ENCODE measurements around the gene S100A13. TPM values are rescaled to one million over a fixed set of nuclear protein-coding genes. Genes with fewer than 3 reads are reported as not detected.

Gene S100A13
- total RNA-seq, 2 donors from 2014 or later: 6.8 to 7.9 TPM

- no peak for ATAC-seq (replicated peaks)
- H3K27me3 Mint-ChIP-seq: no peaks in the 10 kb centered on the region
- H3K9me3 Mint-ChIP-seq: no peaks in the 10 kb centered on the region
- H3K27ac Mint-ChIP-seq: no peak overlapping the region
- peaks cover 100% of the 10 kb centered on the region for H3K36me3 Mint-ChIP-seq (ENCODE audit: low read depth)
- H3K4me1 Mint-ChIP-seq: peaks cover 24% of the 10 kb centered on the region
- no peak overlapping the region for H3K4me3 Mint-ChIP-seq
Observed at GRCh38 chr1:153639280-153639679, 12.0 kb upstream of the S100A13 start.

- peak overlapping the region; percentile 86 for H3K27ac Mint-ChIP-seq
- H3K9me3 Mint-ChIP-seq: no peaks in the 10 kb centered on the region
- no peak for ATAC-seq (replicated peaks)
- H3K4me3 Mint-ChIP-seq: peak overlapping the region; percentile 15
- H3K36me3 Mint-ChIP-seq (ENCODE audit: low read depth): peaks cover 97% of the 10 kb centered on the region
- H3K27me3 Mint-ChIP-seq: no peaks in the 10 kb centered on the region
- peaks cover 18% of the 10 kb centered on the region for H3K4me1 Mint-ChIP-seq
Observed at GRCh38 chr1:153638261-153638660, 11.0 kb upstream of the S100A13 start.

- Mint-ChIP-seq H3K27me3 (no peaks in the 10 kb centered on the region), H3K9me3 (no peaks in the 10 kb centered on the region), H3K4me3 (peak overlapping the region; percentile 95), H3K36me3 (ENCODE audit: low read depth) (peaks cover 77% of the 10 kb centered on the region), H3K4me1 (peaks cover 27% of the 10 kb centered on the region), H3K27ac (no peak overlapping the region)
- ATAC-seq (replicated peaks): no peak
Observed at GRCh38 chr1:153636312-153636711, 9.0 kb upstream of the S100A13 start.

GRCh38 chr1:153635872-153636271 lies 8.6 kb upstream of the S100A13 start:
- Mint-ChIP-seq H3K4me3 (peak overlapping the region; percentile 95), H3K36me3 (ENCODE audit: low read depth) (peaks cover 73% of the 10 kb centered on the region), H3K27ac (peak overlapping the region; percentile 95), H3K9me3 (no peaks in the 10 kb centered on the region), H3K4me1 (peaks cover 25% of the 10 kb centered on the region), H3K27me3 (no peaks in the 10 kb centered on the region)
- no peak for ATAC-seq (replicated peaks)

GRCh38 chr1:153633754-153634665 lies 6.7 kb upstream of the S100A13 start, which contains the start of gene CHTOP:
TSS of gene CHTOP (plus strand) at chr1:153634066. CDS start at chr1:153636589, 2,523 bp downstream.
- peak; percentile 89 for ATAC-seq (replicated peaks)

GRCh38 chr1:153633161-153633753 lies 6.0 kb upstream of the S100A13 start:
- H3K27ac Mint-ChIP-seq: peak overlapping the region; percentile 95
- no peak for ATAC-seq (replicated peaks)
- H3K4me3 Mint-ChIP-seq: peak overlapping the region; percentile 95
- H3K36me3 Mint-ChIP-seq (ENCODE audit: low read depth): peaks cover 47% of the 10 kb centered on the region
- no peaks in the 10 kb centered on the region for H3K27me3 Mint-ChIP-seq
- peaks cover 27% of the 10 kb centered on the region for H3K4me1 Mint-ChIP-seq
- H3K9me3 Mint-ChIP-seq: no peaks in the 10 kb centered on the region

More at GRCh38 chr1:153633754-153634665, 6.7 kb upstream of the S100A13 start, which contains the start of gene CHTOP:
- peak within 1 kb of the TSS; percentile 95 for H3K4me3 Mint-ChIP-seq
- no peaks in the 10 kb centered on the region for H3K27me3 Mint-ChIP-seq
- peaks cover 27% of the 10 kb centered on the region for H3K4me1 Mint-ChIP-seq
- peak within 1 kb of the TSS; percentile 95 for H3K27ac Mint-ChIP-seq
- H3K9me3 Mint-ChIP-seq: no peaks in the 10 kb centered on the region
- peaks cover 54% of the 10 kb centered on the region for H3K36me3 Mint-ChIP-seq (ENCODE audit: low read depth)

GRCh38 chr1:153631047-153632022 lies 4.0 kb upstream of the S100A13 start:
- ATAC-seq (replicated peaks): peak; percentile 13
- H3K4me3 Mint-ChIP-seq: peak overlapping the region; percentile 20
- peaks cover 28% of the 10 kb centered on the region for H3K36me3 Mint-ChIP-seq (ENCODE audit: low read depth)
- no peaks in the 10 kb centered on the region for H3K9me3 Mint-ChIP-seq
- peaks cover 24% of the 10 kb centered on the region for H3K4me1 Mint-ChIP-seq
- no peaks in the 10 kb centered on the region for H3K27me3 Mint-ChIP-seq
- H3K27ac Mint-ChIP-seq: peak overlapping the region; percentile 39

- Mint-ChIP-seq H3K27me3 (no peaks in the 10 kb centered on the region), H3K36me3 (ENCODE audit: low read depth) (peaks cover 18% of the 10 kb centered on the region), H3K4me3 (peak overlapping the region; percentile 20), H3K9me3 (no peaks in the 10 kb centered on the region), H3K4me1 (peaks cover 24% of the 10 kb centered on the region), H3K27ac (peak overlapping the region; percentile 39)
- ATAC-seq (replicated peaks): no peak
Observed at GRCh38 chr1:153630384-153630783, 3.1 kb upstream of the S100A13 start.

GRCh38 chr1:153629971-153630370 lies 2.7 kb upstream of the S100A13 start:
- no peaks in the 10 kb centered on the region for H3K9me3 Mint-ChIP-seq
- peak overlapping the region; percentile 78 for H3K27ac Mint-ChIP-seq
- ATAC-seq (replicated peaks): no peak
- H3K36me3 Mint-ChIP-seq (ENCODE audit: low read depth): peaks cover 14% of the 10 kb centered on the region
- no peaks in the 10 kb centered on the region for H3K27me3 Mint-ChIP-seq
- H3K4me3 Mint-ChIP-seq: no peak overlapping the region
- H3K4me1 Mint-ChIP-seq: peaks cover 24% of the 10 kb centered on the region

- no peaks in the 10 kb centered on the region for H3K9me3 Mint-ChIP-seq
- H3K36me3 Mint-ChIP-seq (ENCODE audit: low read depth): peaks cover 7% of the 10 kb centered on the region
- H3K4me3 Mint-ChIP-seq: no peak overlapping the region
Observed at GRCh38 chr1:153629343-153629665, 2.0 kb upstream of the S100A13 start.

GRCh38 chr1:153628638-153629342 lies 1.5 kb upstream of the S100A13 start:
- Mint-ChIP-seq H3K27me3 (no peaks in the 10 kb centered on the region), H3K4me1 (peaks cover 24% of the 10 kb centered on the region), H3K36me3 (ENCODE audit: low read depth) (peaks cover 2% of the 10 kb centered on the region), H3K4me3 (no peak overlapping the region), H3K27ac (peak overlapping the region; percentile 78), H3K9me3 (no peaks in the 10 kb centered on the region)
- no peak for ATAC-seq (replicated peaks)

More at GRCh38 chr1:153629343-153629665, 2.0 kb upstream of the S100A13 start:
- ATAC-seq (replicated peaks): no peak
- peak overlapping the region; percentile 78 for H3K27ac Mint-ChIP-seq
- peaks cover 24% of the 10 kb centered on the region for H3K4me1 Mint-ChIP-seq
- H3K27me3 Mint-ChIP-seq: no peaks in the 10 kb centered on the region

- ATAC-seq (replicated peaks): no peak
- H3K36me3 Mint-ChIP-seq (ENCODE audit: low read depth): no peaks in the 10 kb centered on the region
- peak within 1 kb of the TSS; percentile 78 for H3K27ac Mint-ChIP-seq
- peaks cover 20% of the 10 kb centered on the region for H3K4me1 Mint-ChIP-seq
- no peaks in the 10 kb centered on the region for H3K27me3 Mint-ChIP-seq
- no peaks in the 10 kb centered on the region for H3K9me3 Mint-ChIP-seq
- no peak within 1 kb of the TSS for H3K4me3 Mint-ChIP-seq
Observed at GRCh38 chr1:153627715-153628626, 666 bp upstream of the S100A13 start, which contains the start of gene S100A1. TSS of gene S100A1 (plus strand) at chr1:153628434. CDS start at chr1:153630522, 2,088 bp downstream.

GRCh38 chr1:153626477-153626903 lies 815 bp downstream of the S100A13 start:
- H3K27ac Mint-ChIP-seq: peak overlapping the region; percentile 28
- no peaks in the 10 kb centered on the region for H3K36me3 Mint-ChIP-seq (ENCODE audit: low read depth)
- no peak for ATAC-seq (replicated peaks)
- peaks cover 10% of the 10 kb centered on the region for H3K4me1 Mint-ChIP-seq
- H3K27me3 Mint-ChIP-seq: no peaks in the 10 kb centered on the region
- H3K9me3 Mint-ChIP-seq: no peaks in the 10 kb centered on the region
- no peak overlapping the region for H3K4me3 Mint-ChIP-seq
